HG03139 (cell line): Measurements from ENCODE around the gene FGFBP1.
"Not testable (repeated sequence)": the region's sequence is repeated elsewhere in the genome, so short reads cannot be mapped to it uniquely, and the experiment has no call there.

ENCODE experiments used
- ATAC-seq: cut with Tn5 transposase; IDR thresholded peaks from one replicate; pipeline ENCODE4 v1.9.1; 2021; ENCODE audit not compliant: unreplicated experiment

FGFBP1 gene

GRCh38 chr4:15947684-15948083 lies 9.1 kb upstream of the FGFBP1 start:
- ATAC-seq: no peak

- no peak for ATAC-seq
These were observed 7.0 kb upstream of the FGFBP1 start for GRCh38 chr4:15945516-15945915.

- no peak for ATAC-seq
These were observed 6.4 kb upstream of the FGFBP1 start for GRCh38 chr4:15944895-15945294.

- no peak for ATAC-seq
These were observed 3.7 kb upstream of the FGFBP1 start for GRCh38 chr4:15942283-15942682.

- ATAC-seq: no peak
These were observed 358 bp downstream of the FGFBP1 start for GRCh38 chr4:15938182-15938581.

- no peak for ATAC-seq
These were observed 2.0 kb downstream of the FGFBP1 start for GRCh38 chr4:15936495-15936894.

GRCh38 chr4:15935504-15936402 lies 2.8 kb downstream of the FGFBP1 start:
- ATAC-seq: no peak

- ATAC-seq: no peak
These were observed 4.3 kb downstream of the FGFBP1 start for GRCh38 chr4:15934259-15934658.

GRCh38 chr4:15931451-15932210 lies 6.9 kb downstream of the FGFBP1 start:
- no peak for ATAC-seq

GRCh38 chr4:15930314-15930713 lies 8.2 kb downstream of the FGFBP1 start:
- ATAC-seq: no peak

GRCh38 chr4:15929540-15929939 lies 9.0 kb downstream of the FGFBP1 start:
- ATAC-seq: no peak

GRCh38 chr4:15928883-15929282 lies 9.7 kb downstream of the FGFBP1 start:
- ATAC-seq: no peak

GRCh38 chr4:15926486-15926885 lies 12.1 kb downstream of the FGFBP1 start:
- no peak for ATAC-seq

- no peak for ATAC-seq
These were observed 12.7 kb downstream of the FGFBP1 start for GRCh38 chr4:15925830-15926229.

- ATAC-seq: no peak
These were observed 17.0 kb downstream of the FGFBP1 start for GRCh38 chr4:15921592-15921932.

GRCh38 chr4:15920723-15921591 lies 17.6 kb downstream of the FGFBP1 start:
- ATAC-seq: no peak

GRCh38 chr4:15918484-15919129 lies 19.9 kb downstream of the FGFBP1 start:
- no peak for ATAC-seq

GRCh38 chr4:15917297-15917696 lies 21.2 kb downstream of the FGFBP1 start:
- ATAC-seq: no peak

- ATAC-seq: not testable (repeated sequence)
These were observed 22.2 kb downstream of the FGFBP1 start for GRCh38 chr4:15916358-15916757.

- ATAC-seq: no peak
These were observed 23.8 kb downstream of the FGFBP1 start for GRCh38 chr4:15914736-15915135.

GRCh38 chr4:15914291-15914690 lies 24.2 kb downstream of the FGFBP1 start:
- no peak for ATAC-seq
